ENCODE data around the gene FSTL5.

The FSTL5 gene

GRCh38 chr4:161937596-161937995, 226.2 kb downstream of the FSTL5 start:
- ATAC-seq (ENCODE audit: low read depth) (no peak), DNase-seq (ENCODE audit: low spot score in 2 of 2) (no peak)
- Mint-ChIP-seq H3K27ac (no peak overlapping the region), H3K9me3 (peaks cover 6% of the 10 kb centered on the region), H3K4me1 (no peaks in the 10 kb centered on the region), H3K4me3 (no peak overlapping the region), H3K27me3 (no peaks in the 10 kb centered on the region), H3K36me3 (no peaks in the 10 kb centered on the region)

DNA sequence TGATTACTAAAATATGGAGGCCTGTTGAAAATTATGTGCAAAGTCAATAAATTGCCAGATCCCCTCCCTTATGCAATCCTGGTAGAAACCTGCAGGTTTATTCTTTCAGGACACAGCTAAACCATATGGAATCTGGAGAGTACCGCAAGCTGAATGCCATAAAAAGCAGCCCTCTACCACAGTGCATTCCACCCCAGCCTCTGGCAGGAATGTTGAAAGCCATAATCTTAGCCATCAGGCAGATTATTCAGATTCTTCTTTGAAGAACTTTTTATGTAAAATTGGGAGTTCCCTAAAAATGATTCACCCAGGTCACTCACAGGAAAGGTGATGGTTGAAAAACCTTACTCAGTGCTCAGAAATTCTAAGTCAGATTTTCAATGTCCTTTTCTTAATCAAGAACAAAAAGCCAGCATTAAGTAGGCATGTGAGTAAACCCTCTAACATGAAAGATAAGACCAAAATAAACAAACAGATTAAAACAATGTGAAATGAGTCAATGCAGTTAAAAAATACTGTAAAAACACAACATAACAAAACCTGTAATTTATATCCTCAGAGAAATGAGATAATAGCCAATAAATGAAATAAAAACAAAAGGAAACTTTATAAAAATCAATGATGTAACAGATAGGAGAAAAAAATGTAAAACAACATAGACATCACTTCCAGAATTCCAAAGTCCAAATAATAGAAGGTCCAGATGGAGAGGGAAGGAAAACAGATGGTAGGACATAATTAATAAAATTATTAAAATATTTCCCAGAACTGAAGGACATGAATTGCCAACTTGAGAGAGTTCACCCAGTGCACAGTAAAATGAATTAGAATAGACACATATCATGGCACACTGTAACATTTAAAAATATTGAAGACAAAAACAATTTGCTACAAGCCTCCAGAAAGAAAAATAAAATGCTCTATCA, 226.9 kb downstream of the FSTL5 start:
- H3K27ac Mint-ChIP-seq = no peak overlapping the region
- ATAC-seq (ENCODE audit: low read depth) (no peak), DNase-seq (ENCODE audit: low spot score in 2 of 2) (no peak)
- no peaks in the 10 kb centered on the region for H3K27me3 Mint-ChIP-seq
- H3K36me3 Mint-ChIP-seq = no peaks in the 10 kb centered on the region
- peaks cover 4% of the 10 kb centered on the region for H3K9me3 Mint-ChIP-seq
- H3K4me1 Mint-ChIP-seq = no peaks in the 10 kb centered on the region
- no peak overlapping the region for H3K4me3 Mint-ChIP-seq

GRCh38 chr4:161931089-161931488, 232.7 kb downstream of the FSTL5 start:
- no peaks in the 10 kb centered on the region for H3K36me3 Mint-ChIP-seq
- no peaks in the 10 kb centered on the region for H3K27me3 Mint-ChIP-seq
- no peak overlapping the region for H3K4me3 Mint-ChIP-seq
- ATAC-seq (ENCODE audit: low read depth) (no peak), DNase-seq (ENCODE audit: low spot score in 2 of 2) (no peak)
- no peak overlapping the region for H3K27ac Mint-ChIP-seq
- H3K9me3 Mint-ChIP-seq = peaks cover 2% of the 10 kb centered on the region
- no peaks in the 10 kb centered on the region for H3K4me1 Mint-ChIP-seq

GRCh38 chr4:161929956-161930355, 233.8 kb downstream of the FSTL5 start:
- ATAC-seq (ENCODE audit: low read depth) (no peak), DNase-seq (ENCODE audit: low spot score in 2 of 2) (no peak)
- Mint-ChIP-seq H3K4me1 (no peaks in the 10 kb centered on the region), H3K4me3 (no peak overlapping the region), H3K36me3 (no peaks in the 10 kb centered on the region), H3K27me3 (no peaks in the 10 kb centered on the region), H3K27ac (no peak overlapping the region), H3K9me3 (no peaks in the 10 kb centered on the region)

GRCh38 chr4:161926033-161926828, 237.6 kb downstream of the FSTL5 start:
- no peak overlapping the region for H3K27ac Mint-ChIP-seq
- no peak overlapping the region for H3K4me3 Mint-ChIP-seq
- ATAC-seq (ENCODE audit: low read depth) = no peak
- no peaks in the 10 kb centered on the region for H3K36me3 Mint-ChIP-seq
- no peak for DNase-seq (ENCODE audit: low spot score in 2 of 2)
- H3K27me3 Mint-ChIP-seq = no peaks in the 10 kb centered on the region
- H3K9me3 Mint-ChIP-seq = no peaks in the 10 kb centered on the region
- no peaks in the 10 kb centered on the region for H3K4me1 Mint-ChIP-seq

- Mint-ChIP-seq H3K27ac (no peak overlapping the region), H3K36me3 (no peaks in the 10 kb centered on the region)
Observed at GRCh38 chr4:161920304-161921052, 243.3 kb downstream of the FSTL5 start.

DNA sequence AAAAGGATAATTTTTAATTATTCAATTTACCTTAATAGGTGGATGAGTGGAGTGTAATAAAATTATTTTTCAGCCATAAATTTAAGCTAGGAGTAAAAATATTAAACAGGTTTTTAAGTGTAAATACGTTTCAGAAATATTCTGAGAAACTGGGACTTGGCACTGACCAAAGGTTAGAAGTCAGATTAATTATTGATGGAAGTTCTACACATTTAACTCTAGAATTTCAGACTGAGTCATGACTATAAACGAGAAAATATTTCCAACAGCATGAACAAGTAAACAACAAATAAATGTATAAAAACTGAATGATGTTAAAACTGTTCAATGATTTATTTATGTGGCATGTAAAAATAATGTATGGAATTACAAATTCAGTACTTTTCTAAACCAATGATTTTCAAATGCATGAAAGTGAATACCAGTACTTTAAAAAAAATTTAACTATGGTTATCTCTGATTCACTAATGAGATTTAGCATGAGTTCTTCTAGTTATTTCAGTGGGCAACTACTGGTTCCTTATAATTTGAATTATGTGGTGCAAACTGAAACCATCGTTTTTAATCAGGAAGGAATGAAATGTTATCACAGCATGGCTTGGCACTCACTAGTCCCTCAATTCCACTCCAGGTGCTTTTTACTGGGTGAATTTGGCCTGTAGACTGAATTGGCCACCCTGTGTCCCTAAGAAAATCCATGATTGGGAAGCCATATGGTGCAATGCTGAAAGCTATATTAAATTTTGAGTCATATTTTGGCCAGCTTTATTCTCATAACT, 244.2 kb downstream of the FSTL5 start:
- Mint-ChIP-seq H3K9me3 (no peaks in the 10 kb centered on the region), H3K27ac (no peak overlapping the region), H3K27me3 (no peaks in the 10 kb centered on the region), H3K36me3 (no peaks in the 10 kb centered on the region), H3K4me1 (no peaks in the 10 kb centered on the region), H3K4me3 (no peak overlapping the region)
- ATAC-seq (ENCODE audit: low read depth) (no peak), DNase-seq (ENCODE audit: low spot score in 2 of 2) (no peak)

More at GRCh38 chr4:161920304-161921052, 243.3 kb downstream of the FSTL5 start:
- ATAC-seq (ENCODE audit: low read depth) (no peak), DNase-seq (ENCODE audit: low spot score in 2 of 2) (no peak)
- Mint-ChIP-seq H3K9me3 (no peaks in the 10 kb centered on the region), H3K4me1 (no peaks in the 10 kb centered on the region), H3K27me3 (no peaks in the 10 kb centered on the region), H3K4me3 (no peak overlapping the region)

DNA sequence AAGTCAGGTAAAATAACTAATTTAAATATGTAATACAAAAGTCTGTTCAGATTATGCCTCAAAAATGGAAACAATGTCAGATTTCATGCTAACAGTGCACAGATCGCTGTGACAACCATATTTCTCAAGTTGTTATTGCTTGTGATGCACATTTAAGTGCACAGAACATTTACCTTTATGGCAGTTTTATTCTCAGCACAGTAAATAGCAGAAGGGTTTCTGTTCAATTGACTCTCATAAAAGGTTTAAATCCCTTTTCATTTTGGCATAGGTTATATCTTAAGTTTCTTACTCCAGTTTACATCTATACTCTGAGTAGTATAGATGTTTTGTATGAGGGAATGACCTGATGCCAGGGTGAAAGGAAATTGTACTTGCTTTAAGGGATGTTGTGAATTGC, 247.8 kb downstream of the FSTL5 start:
- Mint-ChIP-seq H3K9me3 (peaks cover 1% of the 10 kb centered on the region), H3K27me3 (no peaks in the 10 kb centered on the region), H3K27ac (no peak overlapping the region), H3K4me3 (no peak overlapping the region), H3K36me3 (no peaks in the 10 kb centered on the region), H3K4me1 (no peaks in the 10 kb centered on the region)
- DNase-seq (ENCODE audit: low spot score in 2 of 2) (no peak), ATAC-seq (ENCODE audit: low read depth) (no peak)

DNA sequence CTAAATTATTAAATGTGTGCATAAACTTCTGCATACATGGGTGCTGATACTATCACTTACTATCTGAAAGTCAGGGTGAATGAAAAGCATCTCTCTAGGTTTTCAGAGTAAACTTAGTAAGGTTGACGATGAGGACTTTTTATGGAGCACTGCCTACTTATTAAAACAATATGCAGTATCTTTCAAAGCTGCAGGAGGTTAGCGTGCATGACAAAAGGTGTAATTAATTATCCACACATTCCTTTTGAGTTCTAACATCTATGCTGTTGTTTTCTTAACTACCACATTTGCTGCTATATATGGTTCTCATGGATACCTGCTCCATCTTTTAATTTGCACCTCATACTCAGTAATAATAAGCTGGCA, 256.2 kb downstream of the FSTL5 start:
- no peak for ATAC-seq (ENCODE audit: low read depth)
- H3K27me3 Mint-ChIP-seq = no peaks in the 10 kb centered on the region
- no peak overlapping the region for H3K4me3 Mint-ChIP-seq
- H3K36me3 Mint-ChIP-seq = no peaks in the 10 kb centered on the region
- DNase-seq (ENCODE audit: low spot score in 2 of 2) = no peak
- no peaks in the 10 kb centered on the region for H3K4me1 Mint-ChIP-seq
- H3K27ac Mint-ChIP-seq = no peak overlapping the region
- no peaks in the 10 kb centered on the region for H3K9me3 Mint-ChIP-seq

DNA sequence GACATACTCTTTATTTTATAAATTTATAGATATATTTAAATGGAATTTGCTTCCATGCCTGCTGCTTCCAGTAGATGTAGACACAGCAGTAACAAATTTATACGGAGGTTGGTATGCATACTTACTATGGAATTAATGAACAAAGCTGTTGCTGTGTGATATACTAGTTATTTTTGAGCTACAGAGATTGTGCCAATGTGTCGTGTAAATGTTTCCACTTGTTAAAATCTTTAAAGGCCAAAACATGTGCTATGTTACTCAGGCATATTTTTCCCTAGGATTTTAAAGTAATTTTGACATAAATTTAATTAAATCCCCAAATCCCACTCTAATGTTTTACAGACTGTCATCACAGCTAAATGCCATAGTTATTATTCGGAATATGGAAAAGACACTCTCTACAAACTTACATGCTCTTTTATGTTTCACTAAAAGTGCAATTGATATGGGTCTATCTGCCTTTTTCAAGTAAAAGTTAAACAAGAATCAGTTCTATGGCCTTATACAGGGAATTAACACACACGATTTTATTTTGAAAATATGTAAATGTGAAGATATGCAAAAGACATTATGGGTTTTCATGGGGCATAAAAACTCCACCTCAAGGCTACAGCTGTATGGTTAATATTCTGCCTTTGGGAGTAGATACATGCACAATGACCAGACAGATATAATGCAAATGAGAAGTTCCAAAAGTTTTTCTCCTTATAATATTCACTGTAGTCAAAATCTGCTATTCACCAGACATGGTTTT, 256.8 kb downstream of the FSTL5 start:
- no peaks in the 10 kb centered on the region for H3K36me3 Mint-ChIP-seq
- no peaks in the 10 kb centered on the region for H3K4me1 Mint-ChIP-seq
- ATAC-seq (ENCODE audit: low read depth) = no peak
- H3K9me3 Mint-ChIP-seq = no peaks in the 10 kb centered on the region
- no peaks in the 10 kb centered on the region for H3K27me3 Mint-ChIP-seq
- H3K4me3 Mint-ChIP-seq = no peak overlapping the region
- no peak overlapping the region for H3K27ac Mint-ChIP-seq
- DNase-seq (ENCODE audit: low spot score in 2 of 2) = no peak

GRCh38 chr4:161900110-161900509, 263.7 kb downstream of the FSTL5 start:
- Mint-ChIP-seq H3K27me3 (no peaks in the 10 kb centered on the region), H3K4me3 (no peak overlapping the region), H3K36me3 (no peaks in the 10 kb centered on the region), H3K4me1 (no peaks in the 10 kb centered on the region), H3K9me3 (peaks cover 5% of the 10 kb centered on the region), H3K27ac (no peak overlapping the region)
- DNase-seq (ENCODE audit: low spot score in 2 of 2) (no peak), ATAC-seq (ENCODE audit: low read depth) (no peak)

- Mint-ChIP-seq H3K4me3 (no peak overlapping the region), H3K27ac (no peak overlapping the region), H3K27me3 (no peaks in the 10 kb centered on the region), H3K36me3 (no peaks in the 10 kb centered on the region), H3K9me3 (no peaks in the 10 kb centered on the region), H3K4me1 (no peaks in the 10 kb centered on the region)
- no peak for DNase-seq (ENCODE audit: low spot score in 2 of 2)
- no peak for ATAC-seq (ENCODE audit: low read depth)
Observed at GRCh38 chr4:161894493-161895167, 269.2 kb downstream of the FSTL5 start.
